ENCODE data around the gene RGS14.
A peak's percentile ranks its signal among the peaks of the same experiment; 100 is the strongest.
"Not testable (repeated sequence)": the region's sequence is repeated elsewhere in the genome, so short reads cannot be mapped to it uniquely, and the experiment has no call there.

The RGS14 gene

GRCh38 chr5:177328545-177329231 lies 29.0 kb upstream of the RGS14 start:
- DNase-seq = no peak

- DNase-seq = peak in 1 of 3 experiments; percentile 35
These were observed 27.8 kb upstream of the RGS14 start for GRCh38 chr5:177329883-177330282.

- no peak for DNase-seq
These were observed 26.5 kb upstream of the RGS14 start for GRCh38 chr5:177330991-177331842.

DNA sequence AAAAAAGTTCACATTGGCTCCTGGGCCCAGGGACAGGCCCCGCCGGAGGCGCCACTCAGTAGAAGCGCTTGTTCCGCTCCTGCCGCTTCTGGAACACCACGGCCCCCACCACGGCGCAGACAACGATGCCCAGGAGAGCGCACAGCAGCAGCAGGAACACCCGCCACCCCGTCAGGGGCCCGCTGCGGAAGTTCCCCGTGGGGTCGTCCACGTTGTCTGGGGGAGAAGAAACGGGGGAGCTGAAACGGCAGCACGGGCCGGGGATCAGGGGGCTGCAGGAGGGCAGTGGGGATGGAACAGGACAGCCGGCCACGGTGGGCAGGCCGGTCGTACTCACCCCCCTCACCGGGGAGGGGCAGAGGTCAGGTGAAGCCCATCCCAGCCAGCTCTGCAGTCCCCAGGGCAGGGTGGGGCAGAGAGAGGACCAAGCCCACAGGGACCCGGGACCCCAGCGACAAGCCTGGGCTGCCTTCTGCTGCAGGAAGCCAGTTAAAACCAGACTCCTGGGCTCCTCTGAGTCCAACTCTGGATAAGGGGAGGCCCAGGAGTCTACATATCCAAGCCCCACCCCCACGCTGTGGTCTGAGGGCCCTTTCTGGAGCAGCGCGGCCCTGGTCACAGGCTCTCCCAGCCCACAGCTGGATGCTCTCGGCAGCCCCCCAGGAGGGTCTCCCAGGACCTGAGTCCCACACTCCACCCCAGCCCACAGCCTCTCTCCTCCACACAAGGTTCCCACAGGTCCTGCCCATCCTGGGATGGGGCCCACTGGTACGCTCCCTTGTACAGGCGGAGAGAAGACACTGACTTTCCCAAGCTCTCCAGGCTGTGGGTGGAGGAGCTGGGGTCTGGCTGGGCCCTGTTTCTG lies 25.5 kb upstream of the RGS14 start:
- no peak for DNase-seq

DNA sequence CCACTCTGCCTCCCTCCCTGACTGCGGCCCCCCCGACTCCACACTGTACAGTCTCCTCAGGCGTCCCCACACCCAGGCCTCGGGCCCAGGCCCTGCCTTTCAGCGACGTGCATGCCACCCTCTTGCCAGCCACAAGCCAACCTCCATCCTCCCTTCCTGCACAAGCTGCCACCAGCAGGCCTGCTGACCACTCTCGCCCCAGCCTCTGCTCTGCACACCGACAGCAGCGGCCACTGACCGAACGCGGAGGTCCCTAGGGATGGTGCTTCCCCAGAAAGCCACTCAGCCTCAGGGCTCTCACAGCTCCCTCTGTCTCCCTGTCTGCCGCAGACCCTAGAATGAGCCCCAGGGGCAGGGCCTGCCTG lies 24.8 kb upstream of the RGS14 start:
- DNase-seq = no peak

- no peak for DNase-seq
These were observed 24.1 kb upstream of the RGS14 start for GRCh38 chr5:177333420-177334154.

GRCh38 chr5:177334155-177334551 lies 23.6 kb upstream of the RGS14 start:
- no peak for DNase-seq

- DNase-seq = no peak
These were observed 22.7 kb upstream of the RGS14 start for GRCh38 chr5:177334781-177335700.

GRCh38 chr5:177335701-177336065 lies 22.0 kb upstream of the RGS14 start:
- DNase-seq = no peak

GRCh38 chr5:177336112-177336511 lies 21.6 kb upstream of the RGS14 start:
- DNase-seq = peak in 1 of 3 experiments; percentile 11

DNA sequence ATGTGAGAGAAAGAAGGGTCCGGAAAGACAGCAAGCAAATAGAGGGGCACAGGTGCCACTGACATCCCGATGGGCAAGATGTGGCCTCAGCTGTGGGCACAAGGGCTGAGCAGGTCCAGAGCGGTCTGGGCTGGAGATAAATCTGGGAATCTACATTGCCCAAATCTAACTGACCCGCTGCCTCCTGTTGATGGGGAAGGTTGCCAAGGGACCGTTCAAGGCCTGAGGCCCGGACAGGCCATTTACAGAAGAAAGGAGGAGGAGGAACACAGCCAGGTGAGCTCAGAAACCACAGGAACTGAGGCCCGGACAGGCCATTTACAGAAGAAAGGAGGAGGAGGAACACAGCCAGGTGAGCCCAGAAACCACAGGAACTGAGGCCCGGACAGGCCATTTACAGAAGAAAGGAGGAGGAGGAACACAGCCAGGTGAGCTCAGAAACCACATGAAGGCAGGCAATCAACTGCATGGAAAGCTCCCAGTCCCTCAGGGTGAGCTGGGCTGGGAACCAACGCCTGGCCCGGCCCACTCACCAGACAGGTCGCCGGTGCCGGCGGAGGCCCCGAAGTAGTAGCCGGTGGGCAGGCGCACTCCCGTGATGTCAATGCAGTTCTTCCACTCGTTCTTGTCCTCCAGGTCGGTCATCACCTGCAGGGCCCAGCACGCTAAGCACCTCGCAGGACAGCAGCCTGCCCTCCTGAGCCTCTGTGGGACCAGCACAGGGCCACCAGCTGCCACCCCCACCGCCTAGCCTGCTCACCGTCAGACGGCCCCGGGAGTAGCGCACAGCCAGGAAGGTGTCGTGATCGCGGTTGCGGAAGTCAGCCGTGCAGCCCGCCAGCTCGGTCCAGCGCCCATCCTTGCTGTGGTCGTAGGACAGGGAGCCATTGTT lies 20.9 kb upstream of the RGS14 start:
- no peak for DNase-seq

DNA sequence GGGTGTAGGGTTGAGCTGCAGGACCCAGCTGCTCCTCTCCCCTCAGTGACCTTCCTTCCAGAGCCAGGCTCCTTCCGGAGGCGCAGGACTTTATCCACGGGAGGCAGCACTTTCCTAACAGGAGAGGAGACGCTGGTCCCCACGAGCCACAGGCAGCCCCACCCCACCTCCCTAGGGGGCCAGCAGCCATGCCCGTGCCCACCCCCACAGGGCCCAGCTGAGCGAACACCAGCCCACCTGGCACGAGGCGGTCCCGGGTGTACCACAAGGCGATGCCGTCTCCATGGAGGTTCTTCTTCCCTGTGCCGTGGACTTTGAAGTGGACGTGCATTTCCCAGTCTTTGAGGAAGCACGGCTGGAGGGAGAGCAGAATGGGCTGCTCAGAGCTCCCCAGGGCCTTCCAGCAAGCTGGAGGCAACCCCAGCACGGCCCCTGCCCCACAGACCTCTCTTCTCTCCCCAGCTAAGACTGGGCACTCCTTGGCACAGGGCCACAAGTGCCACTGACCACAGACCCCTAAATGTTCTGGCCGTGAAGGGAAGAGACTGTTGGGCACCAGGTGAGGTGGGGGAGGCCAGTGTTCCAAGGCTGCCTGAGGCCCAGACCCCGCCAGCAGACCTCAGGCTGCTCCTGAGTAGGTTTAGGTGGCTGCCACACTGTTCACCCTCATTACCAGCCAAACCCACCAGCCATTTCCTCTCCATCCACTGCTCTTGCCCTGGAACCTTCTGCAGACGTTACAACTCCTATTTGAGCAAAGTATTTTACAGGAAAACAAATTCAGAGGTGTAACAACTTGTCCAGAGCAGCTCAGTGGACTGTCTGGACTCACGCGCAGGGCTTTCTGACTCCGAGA lies 19.2 kb upstream of the RGS14 start:
- DNase-seq = no peak

- DNase-seq = peak in 1 of 3 experiments; percentile 8
These were observed 18.6 kb upstream of the RGS14 start for GRCh38 chr5:177339107-177339638.

- not testable (repeated sequence) for DNase-seq
These were observed 14.7 kb upstream of the RGS14 start for GRCh38 chr5:177343000-177343399.

DNA sequence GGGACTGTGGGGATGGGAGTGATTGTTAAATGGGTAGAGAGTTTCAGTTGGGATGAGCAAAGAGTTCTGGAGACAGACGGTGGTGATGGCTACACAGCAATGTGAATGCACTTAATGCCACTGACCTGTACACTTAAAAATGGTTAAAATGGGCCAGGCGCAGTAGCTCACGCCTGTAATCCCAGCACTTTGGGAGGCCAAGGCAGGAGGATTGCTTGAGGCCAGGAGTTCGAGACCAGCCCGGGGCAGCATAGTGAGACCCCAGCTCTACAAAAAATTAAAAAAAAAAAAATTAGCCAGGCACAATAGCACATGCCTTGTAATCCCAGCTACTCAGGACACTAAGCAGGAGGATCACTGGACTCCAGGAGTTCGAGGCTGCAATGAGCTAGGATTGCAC lies 13.9 kb upstream of the RGS14 start:
- no peak for DNase-seq

DNA sequence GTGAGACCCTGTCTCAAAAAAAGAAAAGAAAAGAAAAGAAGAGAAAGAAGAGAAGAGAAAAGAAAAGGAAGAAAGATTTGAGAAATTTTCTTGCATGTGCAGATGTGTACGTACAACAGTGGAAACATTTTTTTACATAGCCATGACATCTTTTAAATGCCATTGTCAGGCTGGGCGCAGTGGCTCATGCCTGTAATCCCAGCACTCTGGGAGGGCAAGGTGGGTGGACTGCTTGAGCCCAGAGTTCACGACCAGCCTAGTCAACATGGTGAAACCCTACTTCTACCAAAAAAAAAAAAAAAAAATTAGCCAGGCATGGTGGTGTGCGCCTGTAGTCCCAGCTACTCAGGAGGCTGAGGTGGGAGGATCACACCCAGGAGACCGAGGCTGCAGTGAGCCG lies 12.8 kb upstream of the RGS14 start:
- DNase-seq = no peak

DNA sequence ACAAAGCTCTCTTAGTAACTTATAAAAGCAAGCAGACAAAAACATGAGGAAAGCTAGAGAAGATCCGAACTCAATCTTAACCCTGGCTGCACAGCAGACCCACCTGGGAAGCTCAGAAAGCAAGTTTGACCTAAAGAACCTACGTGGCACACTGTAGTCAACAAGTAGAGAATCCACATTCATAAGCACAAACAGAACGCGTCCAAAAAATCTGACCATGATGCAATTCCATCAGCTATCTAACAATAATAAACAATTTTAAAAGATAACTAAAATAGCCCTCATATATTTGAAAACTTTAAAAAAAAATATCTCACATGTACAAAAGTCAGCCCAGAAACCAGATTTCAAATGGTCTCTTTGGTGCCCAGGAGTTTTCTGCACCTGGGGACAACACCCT lies 10.9 kb upstream of the RGS14 start:
- DNase-seq = no peak

DNA sequence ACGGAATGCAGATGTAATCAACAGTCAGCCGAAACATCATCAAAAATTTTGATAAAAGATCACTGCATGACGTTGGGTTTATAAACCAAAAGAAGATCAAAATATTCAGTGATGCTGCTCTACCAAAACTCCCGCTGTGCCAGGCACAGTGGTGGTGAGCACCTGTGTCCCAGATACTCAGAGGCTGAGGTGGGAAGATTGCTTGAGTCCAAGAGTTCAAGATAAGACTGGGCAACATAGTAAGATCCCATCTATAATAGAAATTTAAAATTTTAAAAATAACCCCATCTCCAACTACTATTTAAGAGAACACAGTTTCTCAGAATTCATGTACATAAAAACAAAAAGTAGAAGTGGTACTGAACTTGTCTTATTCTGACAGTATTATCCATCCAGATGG lies 10.0 kb upstream of the RGS14 start:
- DNase-seq = no peak

DNA sequence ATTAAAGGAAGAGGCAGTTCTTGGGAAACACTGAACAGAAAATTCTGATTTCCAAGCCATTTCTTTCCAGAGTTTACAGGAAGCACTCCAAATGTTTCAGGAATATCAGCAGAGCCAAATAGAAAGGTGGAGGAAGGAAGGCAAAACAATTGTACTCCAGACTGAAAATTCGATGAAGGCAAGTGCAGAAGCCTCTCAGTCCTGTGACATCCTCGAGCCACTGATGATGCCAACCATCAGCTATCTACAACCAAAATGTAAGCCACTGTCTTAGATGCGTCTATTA lies 8.4 kb upstream of the RGS14 start:
- DNase-seq = no peak

DNA sequence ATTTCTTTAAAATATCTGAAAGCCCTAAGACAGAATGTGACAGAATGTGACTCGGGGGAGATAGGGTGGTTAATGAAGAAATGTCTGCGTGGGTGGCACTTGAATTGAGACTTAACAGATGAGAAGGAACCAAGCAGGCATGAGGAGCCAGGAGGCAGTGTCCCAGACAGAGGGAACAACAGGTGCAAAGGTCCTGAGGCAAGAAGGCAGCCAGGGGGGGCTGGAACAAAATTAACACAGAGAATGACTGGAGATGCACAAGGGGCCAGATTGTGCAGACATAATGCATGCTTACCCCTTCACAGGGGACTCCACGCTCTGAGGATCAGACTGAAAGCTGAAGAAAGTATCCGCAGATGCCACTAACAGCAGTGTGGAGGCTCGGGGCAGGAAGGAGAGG lies 8.0 kb upstream of the RGS14 start:
- no peak for DNase-seq
